GM21381 (cell line): ENCODE data around the gene SOHLH1.
"Not testable (repeated sequence)": the region's sequence is repeated elsewhere in the genome, so short reads cannot be mapped to it uniquely, and the experiment has no call there.

ENCODE experiments used
- ATAC-seq: cut with Tn5 transposase; IDR thresholded peaks from one replicate; pipeline ENCODE4 v1.9.1; 2021; ENCODE audit warnings: mild to moderate bottlenecking, moderate library complexity; ENCODE audit not compliant: unreplicated experiment

Gene SOHLH1

DNA sequence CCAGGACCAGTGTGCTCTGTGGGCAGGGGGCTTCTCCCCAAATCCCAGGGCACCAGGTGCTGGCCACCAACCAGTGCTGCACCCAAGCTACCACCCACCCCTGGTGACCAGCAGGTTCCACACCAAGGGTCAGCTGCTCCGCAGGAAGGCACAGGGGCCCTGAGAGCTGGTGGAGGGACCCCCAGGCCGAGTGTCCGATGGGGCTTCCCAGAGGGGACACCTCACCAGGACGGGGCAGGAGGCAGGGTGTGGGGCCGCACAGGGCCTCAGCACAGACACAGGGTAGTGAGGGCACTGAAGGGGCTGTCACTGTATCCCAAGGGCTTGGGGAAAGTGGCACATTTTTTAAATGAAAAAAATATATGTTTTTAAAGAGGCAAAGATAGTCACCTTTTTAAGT is 18.1 kb downstream of the SOHLH1 start:
- ATAC-seq: no peak

- no peak for ATAC-seq
These were observed 19.2 kb downstream of the SOHLH1 start for GRCh38 chr9:135680056-135680455.

- no peak for ATAC-seq
These were observed 20.9 kb downstream of the SOHLH1 start for GRCh38 chr9:135678236-135679017.

DNA sequence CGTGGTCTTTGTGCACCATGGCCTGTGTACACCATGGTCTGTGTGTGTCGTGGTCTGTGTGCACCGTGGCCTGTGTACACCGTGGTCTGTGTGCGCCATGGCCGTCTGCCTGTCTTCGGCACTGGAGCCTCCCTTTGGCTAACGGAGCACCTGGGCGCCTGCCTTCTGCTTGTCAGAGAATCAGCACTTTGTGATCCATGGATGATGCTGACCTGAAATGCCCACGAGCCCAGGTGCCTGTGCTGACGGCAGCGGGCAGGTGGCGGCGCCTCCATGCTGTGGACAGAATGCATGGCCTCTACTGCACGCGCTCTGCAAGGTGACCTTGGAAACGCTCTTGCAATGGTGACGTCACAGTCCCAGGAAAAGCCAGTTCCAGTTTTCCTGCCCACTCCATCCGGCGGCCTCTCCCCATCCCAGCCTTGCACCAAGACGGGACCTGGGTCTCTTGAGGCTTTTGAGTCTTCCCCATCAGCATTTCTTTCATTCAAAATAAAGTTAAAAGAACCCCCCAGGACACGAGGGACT is 21.6 kb downstream of the SOHLH1 start:
- no peak for ATAC-seq

DNA sequence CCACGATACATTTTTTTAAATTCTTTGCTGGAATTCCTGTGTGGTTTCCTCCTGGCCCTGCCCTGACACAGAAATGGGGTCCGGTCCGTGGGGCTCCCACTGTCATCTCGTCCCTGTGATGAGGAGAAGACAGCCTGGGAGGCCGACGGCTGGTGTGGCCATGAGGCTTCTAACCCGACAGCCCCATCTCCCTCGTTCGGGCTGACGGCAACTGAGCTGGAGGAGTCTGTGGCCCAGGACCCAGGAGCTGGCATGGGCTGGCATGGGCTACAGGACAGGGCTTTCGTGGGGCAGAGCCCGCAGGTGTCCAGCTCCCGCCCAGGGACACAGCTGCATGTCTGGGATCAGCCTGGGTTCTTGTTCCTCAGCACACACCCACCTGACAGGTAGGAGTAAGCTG is 22.4 kb downstream of the SOHLH1 start:
- ATAC-seq: no peak

DNA sequence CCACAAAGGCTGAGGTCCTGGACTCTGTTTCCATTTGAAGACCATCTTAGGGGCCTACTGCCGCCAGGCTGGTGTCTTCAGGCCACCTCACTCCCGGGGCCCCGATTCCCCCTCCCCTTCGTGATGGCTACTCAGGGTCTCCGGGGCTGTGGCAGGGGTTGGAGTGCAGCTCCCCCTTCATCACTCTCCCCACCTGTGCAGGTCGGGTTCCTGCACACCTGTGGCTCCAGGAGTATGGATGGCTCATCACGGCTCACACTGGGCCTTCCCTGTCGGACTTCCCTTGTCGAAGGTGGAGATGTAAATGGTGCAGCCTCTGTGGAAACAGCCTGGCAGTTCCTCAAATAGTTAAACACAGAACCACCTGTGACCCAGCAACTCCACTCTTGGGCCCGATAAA is 24.3 kb downstream of the SOHLH1 start:
- ATAC-seq: no peak

- no peak for ATAC-seq
These were observed 25.3 kb downstream of the SOHLH1 start for GRCh38 chr9:135673941-135674340.

DNA sequence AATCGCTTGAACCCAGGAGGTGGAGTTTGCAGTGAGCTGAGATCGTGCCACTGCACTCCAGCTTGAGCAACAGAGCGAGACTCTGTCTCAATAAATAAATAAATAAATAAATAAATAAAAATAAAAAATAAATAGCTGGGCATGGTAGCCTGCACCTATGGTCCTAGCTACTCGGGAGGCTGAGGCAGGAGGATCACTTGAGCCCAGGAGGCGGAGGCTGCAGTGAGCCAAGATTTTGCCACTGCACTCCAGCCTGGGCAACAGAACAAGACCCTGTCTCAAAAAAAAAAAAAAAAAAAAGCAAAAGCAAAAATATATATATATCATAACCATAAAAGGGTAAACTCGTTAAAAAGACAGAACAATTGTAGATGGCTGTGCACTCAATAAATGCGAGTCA is 26.5 kb downstream of the SOHLH1 start:
- not testable (repeated sequence) for ATAC-seq

DNA sequence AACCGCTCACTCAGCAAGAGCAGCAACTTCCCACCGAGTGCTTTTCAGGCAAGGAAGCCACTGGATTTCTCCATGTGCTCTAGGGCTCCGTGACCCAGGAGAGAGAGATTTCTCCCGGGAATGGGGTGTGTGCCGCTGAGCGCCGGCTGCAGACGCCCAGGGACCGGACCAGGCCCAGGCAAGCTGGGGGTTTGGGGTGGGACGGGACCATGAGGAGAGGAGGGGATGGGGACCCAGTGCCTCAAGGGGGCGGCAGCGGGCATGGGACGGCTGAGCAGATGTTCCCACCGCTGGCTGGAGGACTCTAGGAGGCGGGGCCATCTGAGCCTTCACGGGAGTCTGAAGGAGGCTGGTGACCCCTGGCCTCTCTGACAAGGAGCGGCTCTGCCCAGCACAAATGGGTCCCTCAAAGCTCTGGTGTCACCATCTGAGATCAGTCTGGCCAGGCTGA is 27.7 kb downstream of the SOHLH1 start:
- ATAC-seq: no peak

DNA sequence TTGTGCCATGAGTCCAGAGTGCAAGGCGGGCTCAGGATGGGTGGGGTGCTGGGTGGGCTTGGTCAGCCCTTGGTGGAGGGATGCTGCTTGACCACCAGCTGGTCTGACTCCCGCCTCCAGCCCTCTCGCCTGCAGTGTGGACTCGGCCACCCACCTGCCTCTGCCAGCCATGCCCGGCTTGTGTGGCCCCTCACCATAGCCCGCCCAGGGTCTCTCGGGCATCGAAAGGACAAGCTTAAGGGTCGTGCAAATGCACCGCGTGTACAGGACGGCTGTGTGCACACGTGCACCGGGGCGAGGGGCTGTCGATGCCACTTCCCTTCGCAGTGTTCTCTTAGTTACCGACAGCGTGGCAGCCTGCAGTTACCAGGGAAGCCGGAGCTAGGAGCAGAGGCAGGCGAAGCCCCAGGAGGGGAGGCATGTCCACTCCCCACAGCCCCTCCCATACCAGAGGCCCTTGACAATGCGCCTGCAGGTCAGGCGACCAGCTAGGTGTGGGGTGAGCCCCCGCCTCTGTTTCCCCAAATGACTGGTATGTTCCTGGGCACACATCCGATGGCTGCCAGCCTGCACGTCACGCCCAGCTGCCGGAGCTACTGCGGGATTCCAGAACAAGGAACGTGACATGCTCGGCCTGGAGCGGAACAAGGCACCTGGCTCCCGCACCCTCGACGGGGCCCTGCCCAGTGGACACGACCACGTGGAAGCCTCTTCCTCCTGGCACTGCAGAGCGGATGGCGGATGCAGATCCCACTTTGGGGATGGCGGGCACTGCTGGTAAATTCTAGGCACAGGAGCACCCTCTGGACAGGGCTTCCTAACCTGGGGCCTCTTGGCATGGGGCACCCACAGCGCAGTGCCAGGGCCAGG is 28.3 kb downstream of the SOHLH1 start:
- no peak for ATAC-seq

DNA sequence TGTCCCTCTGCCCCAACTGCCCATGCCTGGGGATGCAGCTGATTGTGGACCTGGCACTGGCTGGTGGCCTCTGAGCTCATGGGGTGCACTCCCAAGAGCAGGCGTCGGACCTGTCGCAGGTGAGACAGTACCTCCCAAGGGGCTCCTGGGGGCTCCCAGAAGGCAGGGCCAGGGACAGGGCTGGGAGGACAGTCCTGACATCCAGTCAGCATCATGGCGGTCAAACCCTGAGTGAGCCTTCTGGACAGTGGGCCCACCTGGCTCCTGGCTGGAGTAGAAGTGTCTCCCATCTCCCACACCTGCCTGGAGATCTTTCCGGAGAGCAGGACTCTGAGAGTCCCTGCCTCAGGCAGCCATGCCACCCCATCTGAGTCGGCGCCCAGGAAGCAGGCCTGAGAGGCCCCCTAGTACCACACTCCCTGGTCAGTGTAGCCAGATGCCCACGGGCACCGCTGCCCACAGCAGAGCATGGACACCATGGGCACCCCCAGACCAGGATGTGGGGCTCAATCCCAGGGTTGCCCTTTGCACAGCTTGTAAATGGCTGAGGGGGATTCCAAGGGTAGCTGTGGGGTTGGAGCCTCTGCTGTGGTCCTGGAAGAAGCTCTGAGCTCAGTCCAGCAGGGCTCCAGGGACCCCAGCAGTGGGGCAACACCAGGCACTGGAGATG is 29.5 kb downstream of the SOHLH1 start:
- ATAC-seq: no peak

- not testable (repeated sequence) for ATAC-seq
These were observed 30.3 kb downstream of the SOHLH1 start for GRCh38 chr9:135669018-135669417.

GRCh38 chr9:135667463-135668001 is 31.7 kb downstream of the SOHLH1 start:
- no peak for ATAC-seq

DNA sequence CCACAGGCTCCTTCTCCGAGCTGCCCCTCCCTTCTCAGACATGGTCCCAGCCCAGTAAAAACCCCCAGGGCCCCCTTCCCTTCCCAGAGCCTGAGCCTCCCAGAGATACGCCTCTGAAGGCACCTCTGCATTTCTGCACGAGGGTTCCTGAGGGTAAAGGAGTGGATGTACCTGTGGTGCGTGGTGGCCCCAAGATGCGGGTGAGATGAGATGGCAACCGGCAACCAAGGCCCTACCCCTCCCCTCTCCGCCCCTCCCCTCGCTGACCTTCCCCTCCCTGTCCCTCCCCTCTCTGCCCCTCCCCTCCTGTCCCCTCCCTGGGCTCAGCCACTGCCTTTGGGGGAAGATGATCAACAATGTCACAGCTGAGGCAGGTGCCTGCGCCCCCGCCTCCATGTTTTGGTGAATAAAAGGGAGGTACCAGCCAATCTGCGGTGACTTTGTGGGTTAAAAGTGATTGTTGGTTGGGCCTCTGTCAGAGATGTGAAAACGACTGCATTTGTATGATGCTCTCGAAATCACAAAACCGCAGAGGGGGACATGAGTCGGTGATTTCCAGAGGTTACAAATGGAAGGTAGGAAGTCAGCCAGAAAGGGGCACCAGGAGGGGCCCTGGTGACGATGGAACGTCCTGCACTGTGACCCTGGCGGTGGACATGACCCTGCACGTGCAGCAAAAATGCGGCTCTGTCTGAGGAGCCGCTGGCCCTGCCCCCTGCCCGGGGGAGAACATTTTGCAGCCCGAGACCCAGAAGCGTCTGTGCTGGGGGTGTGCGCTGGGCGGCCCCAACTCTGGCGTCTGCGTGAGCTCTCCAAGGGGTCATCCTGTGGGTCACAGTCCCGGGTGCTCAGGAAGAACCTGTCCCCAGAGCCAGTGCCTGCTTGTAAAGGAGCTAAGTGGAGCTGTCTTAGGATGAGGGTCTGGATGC is 32.5 kb downstream of the SOHLH1 start:
- ATAC-seq: no peak

GRCh38 chr9:135665795-135666189 is 33.5 kb downstream of the SOHLH1 start:
- ATAC-seq: no peak

GRCh38 chr9:135664801-135665794 is 34.2 kb downstream of the SOHLH1 start:
- no peak for ATAC-seq

GRCh38 chr9:135664266-135664665 is 35.0 kb downstream of the SOHLH1 start:
- no peak for ATAC-seq

DNA sequence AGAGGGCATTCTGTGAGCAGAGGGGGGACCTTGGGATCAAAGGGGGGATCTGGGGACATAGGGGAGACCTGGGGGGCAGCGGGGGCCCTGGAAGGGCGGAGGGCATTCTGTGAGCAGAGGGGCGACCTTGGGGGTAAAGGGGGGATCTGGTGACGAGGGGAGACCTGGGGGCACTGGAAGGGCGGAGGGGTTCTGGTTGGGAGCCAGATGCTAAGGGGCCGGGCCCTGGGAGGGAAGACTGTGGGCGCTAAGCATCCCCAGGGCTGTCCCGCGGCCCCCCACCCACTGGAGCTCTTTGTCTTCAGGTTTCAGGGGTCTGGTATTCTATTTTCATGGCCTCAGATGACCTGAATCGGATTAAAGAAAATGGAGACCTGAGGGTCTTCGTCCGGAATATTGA is 35.4 kb downstream of the SOHLH1 start:
- ATAC-seq: no peak

DNA sequence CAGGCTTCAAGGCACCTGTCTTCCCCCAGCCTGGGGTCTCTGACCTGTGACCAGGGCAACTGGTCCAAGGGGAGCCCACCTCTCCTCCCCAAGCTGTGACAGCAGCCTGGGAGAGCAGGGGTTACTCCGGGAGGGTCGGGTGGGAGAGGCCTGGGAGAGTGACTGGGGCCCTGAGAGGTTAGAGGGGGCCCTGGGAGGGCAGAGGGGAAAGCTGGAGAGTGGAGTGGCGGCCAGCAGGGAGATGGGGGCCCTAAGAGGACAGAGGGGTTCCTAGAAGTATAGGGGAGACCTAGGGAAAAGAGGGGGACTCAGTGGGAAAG is 35.9 kb downstream of the SOHLH1 start:
- no peak for ATAC-seq
